ENCODE results near the gene HAP1.
"Not testable (repeated sequence)": the region's sequence is repeated elsewhere in the genome, so short reads cannot be mapped to it uniquely, and the experiment has no call there.

Gene HAP1

DNA sequence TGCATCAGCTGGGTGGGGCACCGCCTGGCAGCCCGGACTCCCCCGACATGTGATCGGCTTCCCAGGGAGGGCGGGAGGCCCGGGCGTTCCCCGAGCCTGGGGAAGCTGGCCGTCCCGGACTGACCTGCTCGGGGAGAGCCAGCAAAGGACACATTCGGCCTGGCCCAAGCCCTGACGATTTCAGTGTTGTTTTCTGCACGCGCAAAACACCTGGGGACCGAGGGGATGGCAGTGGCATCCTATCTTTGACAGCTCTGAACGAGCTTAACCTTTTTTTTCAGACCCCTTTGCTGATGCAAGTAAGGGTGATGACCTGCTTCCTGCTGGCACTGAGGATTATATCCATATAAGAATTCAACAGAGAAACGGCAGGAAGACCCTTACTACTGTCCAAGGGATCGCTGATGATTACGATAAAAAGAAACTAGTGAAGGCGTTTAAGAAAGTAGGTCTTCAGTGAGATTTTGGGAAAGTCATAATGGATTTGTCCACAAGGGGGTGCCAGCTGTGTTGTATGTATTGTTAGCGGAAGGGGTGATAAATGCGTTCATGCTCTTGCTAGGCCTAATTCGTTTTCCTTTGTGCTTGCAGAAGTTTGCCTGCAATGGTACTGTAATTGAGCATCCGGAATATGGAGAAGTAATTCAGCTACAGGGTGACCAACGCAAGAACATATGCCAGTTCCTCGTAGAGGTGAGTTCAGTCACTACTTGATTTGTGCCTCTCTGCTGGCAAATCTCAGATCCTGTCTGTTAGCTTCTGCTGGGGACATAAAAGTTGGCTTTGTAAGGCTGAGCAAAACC, 44.7 kb downstream of the HAP1 start:
- DNase-seq = peak; percentile 74
- Histone ChIP-seq H3K36me3 (peaks cover 56% of the 10 kb centered on the region), H3K9me3 (ENCODE audit: severe bottlenecking) (peaks cover 16% of the 10 kb centered on the region), H3K27ac (peak overlapping the region; percentile 99), H3K27me3 (ENCODE audit: insufficient read depth, low read depth, severe bottlenecking) (no peaks in the 10 kb centered on the region), H3K4me3 (ENCODE audit: low read depth, low read length) (peak overlapping the region; percentile 92)
- peak; percentile 74 for TF ChIP-seq CTCF (IDR thresholded peaks at IDR 0.05; ENCODE audit: low read depth, low read length)

GRCh38 chr17:41688641-41689496, 45.6 kb downstream of the HAP1 start, which contains the start of gene EIF1:
Gene EIF1 (plus strand): TSS chr17:41688885. CDS start chr17:41689039, 154 bp downstream.
- Histone ChIP-seq H3K9me3 (ENCODE audit: severe bottlenecking) (peaks cover 16% of the 10 kb centered on the region), H3K27ac (peak within 1 kb of the TSS; percentile 99), H3K36me3 (peaks cover 50% of the 10 kb centered on the region), H3K27me3 (ENCODE audit: insufficient read depth, low read depth, severe bottlenecking) (no peaks in the 10 kb centered on the region), H3K4me3 (ENCODE audit: low read depth, low read length) (peak within 1 kb of the TSS; percentile 92)
- DNase-seq = peak; percentile 100
- TF ChIP-seq CTCF (IDR thresholded peaks at IDR 0.05; ENCODE audit: low read depth, low read length) = no peak

DNA sequence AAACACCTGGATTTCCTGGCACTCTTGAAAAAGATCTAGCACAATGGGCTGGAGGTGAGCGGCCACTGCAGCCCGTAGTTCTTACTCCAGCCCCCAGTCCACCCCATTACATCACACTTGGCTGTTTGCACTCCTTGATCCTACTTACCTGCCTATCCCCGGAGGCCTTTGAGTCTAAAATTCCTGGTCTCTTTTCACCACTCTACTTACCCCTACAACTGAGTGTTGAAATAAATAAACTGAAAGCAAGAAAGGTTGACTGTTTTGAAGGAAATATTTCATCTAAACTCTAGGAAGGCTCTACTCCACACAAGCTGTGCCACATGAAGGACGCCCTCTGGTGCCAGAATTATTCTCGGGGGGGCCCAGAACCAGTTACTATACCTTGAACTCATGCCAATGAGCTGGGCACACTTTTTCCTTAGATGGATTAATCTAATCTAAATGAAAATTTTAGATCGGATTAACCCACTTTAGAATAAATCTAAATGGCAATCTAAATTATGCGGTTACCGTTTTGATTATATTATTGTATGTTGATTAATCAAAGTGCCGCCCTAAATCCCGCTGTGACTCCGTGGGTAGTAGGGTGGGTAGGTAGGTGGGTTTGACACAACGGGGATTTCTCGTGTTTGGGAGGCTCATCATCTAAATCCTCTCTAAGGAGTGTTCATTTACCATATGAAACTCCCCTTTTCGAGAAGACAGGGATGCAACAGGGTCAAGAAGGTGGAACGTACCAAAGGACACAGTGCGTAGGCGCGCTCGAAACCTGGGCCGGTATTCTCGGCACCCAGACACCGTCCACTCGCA, 46.4 kb downstream of the HAP1 start:
- peak; percentile 45; the same call in 1 of the 2 replicates for TF ChIP-seq CTCF (IDR thresholded peaks at IDR 0.05; ENCODE audit: low read depth, low read length)
- Histone ChIP-seq H3K9me3 (ENCODE audit: severe bottlenecking) (peaks cover 16% of the 10 kb centered on the region), H3K27ac (peak overlapping the region; percentile 99), H3K36me3 (peaks cover 42% of the 10 kb centered on the region), H3K27me3 (ENCODE audit: insufficient read depth, low read depth, severe bottlenecking) (no peaks in the 10 kb centered on the region), H3K4me3 (ENCODE audit: low read depth, low read length) (peak overlapping the region; percentile 92)
- peak; percentile 76 for DNase-seq

DNA sequence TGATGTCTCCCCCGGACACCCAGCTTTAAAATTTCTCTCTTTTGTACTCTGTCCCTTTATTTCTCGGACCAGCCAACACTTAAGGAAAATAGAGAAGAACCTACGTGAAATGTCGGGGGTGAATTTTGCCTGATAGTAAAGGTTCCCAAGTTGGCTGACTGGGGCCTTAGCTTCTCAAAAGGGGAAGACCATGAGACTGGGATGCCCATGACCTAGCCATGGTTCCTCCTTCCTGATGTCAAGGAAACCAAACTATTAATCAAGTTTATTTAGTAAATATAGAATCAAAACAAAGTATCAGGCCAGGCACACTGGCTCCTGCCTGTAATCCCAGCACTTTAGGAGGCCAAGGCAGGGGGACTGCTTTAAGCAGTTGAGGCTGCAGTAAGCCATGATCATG, 48.2 kb downstream of the HAP1 start:
- Histone ChIP-seq H3K4me3 (ENCODE audit: low read depth, low read length) (no peak overlapping the region), H3K9me3 (ENCODE audit: severe bottlenecking) (peaks cover 16% of the 10 kb centered on the region), H3K36me3 (peaks cover 24% of the 10 kb centered on the region), H3K27ac (no peak overlapping the region), H3K27me3 (ENCODE audit: insufficient read depth, low read depth, severe bottlenecking) (no peaks in the 10 kb centered on the region)
- no peak for DNase-seq
- no peak for TF ChIP-seq CTCF (IDR thresholded peaks at IDR 0.05; ENCODE audit: low read depth, low read length)

- peaks cover 19% of the 10 kb centered on the region for H3K36me3 ChIP-seq
- not testable (repeated sequence) for H3K27me3 ChIP-seq (ENCODE audit: insufficient read depth, low read depth, severe bottlenecking); H3K27ac ChIP-seq; H3K4me3 ChIP-seq (ENCODE audit: low read depth, low read length); DNase-seq
- H3K9me3 ChIP-seq (ENCODE audit: severe bottlenecking) = peaks cover 16% of the 10 kb centered on the region
Observed at GRCh38 chr17:41685753-41686152, 48.7 kb downstream of the HAP1 start.
